Measurements from ENCODE around the gene DICER1.

Gene DICER1

GRCh38 chr14:95185033-95185766 is 27.9 kb upstream of the DICER1 start:
- no peaks in the 10 kb centered on the region for H3K9me3 ChIP-seq (ENCODE audit: insufficient read depth, low read length, severe bottlenecking)
- H3K27ac ChIP-seq (ENCODE audit: low read length): no peak overlapping the region

DNA sequence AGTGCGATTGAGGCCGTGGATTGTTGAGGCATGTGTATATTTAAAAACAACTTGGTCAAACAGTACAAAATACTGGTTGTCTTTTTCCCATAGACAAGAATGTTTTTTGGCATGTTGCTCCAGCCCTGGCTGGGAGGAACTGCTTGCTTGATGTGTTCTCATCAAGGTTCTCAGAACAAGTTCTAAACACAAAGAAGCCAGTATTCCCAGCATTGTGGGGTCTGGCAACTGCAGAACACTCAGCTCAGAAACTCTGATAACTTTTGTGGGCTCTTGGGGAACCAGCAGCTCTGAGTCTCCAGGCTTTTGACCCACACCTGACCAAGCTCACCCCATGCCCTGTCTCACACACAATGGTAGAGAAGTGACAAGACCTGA is 27.1 kb upstream of the DICER1 start:
- Histone ChIP-seq H3K4me1 (ENCODE audit: insufficient read depth, low read length) (no peaks in the 10 kb centered on the region), H4K20me1 (ENCODE audit: insufficient read depth, low read length) (no peaks in the 10 kb centered on the region), H2AFZ (ENCODE audit: low read depth, low read length) (no peak overlapping the region), H3K9me3 (ENCODE audit: insufficient read depth, low read length, severe bottlenecking) (no peaks in the 10 kb centered on the region), H3K9ac (ENCODE audit: low read depth, low read length) (no peak overlapping the region), H3K27me3 (ENCODE audit: insufficient read depth, low read length, poor library complexity) (no peaks in the 10 kb centered on the region), H3K36me3 (ENCODE audit: insufficient read depth, low read length) (no peaks in the 10 kb centered on the region), H3K4me2 (ENCODE audit: insufficient read depth, low read length) (no peak overlapping the region), H3K27ac (ENCODE audit: low read length) (no peak overlapping the region), H3K4me3 (ENCODE audit: low read depth in 1 of 2, low read length in 2 of 2) (no peak overlapping the region), H3K79me2 (ENCODE audit: insufficient read depth, low read length) (no peaks in the 10 kb centered on the region)
- DNase-seq: no peak
- no peak for TF ChIP-seq EZH2 (IDR thresholded peaks at IDR 0.05; ENCODE audit: borderline replicate concordance, low read depth, low read length, severe bottlenecking)
- TF ChIP-seq, protein P1, sequence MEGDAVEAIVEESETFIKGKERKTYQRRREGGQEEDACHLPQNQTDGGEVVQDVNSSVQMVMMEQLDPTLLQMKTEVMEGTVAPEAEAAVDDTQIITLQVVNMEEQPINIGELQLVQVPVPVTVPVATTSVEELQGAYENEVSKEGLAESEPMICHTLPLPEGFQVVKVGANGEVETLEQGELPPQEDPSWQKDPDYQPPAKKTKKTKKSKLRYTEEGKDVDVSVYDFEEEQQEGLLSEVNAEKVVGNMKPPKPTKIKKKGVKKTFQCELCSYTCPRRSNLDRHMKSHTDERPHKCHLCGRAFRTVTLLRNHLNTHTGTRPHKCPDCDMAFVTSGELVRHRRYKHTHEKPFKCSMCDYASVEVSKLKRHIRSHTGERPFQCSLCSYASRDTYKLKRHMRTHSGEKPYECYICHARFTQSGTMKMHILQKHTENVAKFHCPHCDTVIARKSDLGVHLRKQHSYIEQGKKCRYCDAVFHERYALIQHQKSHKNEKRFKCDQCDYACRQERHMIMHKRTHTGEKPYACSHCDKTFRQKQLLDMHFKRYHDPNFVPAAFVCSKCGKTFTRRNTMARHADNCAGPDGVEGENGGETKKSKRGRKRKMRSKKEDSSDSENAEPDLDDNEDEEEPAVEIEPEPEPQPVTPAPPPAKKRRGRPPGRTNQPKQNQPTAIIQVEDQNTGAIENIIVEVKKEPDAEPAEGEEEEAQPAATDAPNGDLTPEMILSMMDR (IDR thresholded peaks at IDR 0.05; ENCODE audit: borderline replicate concordance, extremely low read depth, low read length, poor library complexity, severe bottlenecking): no peak
- no peak for ATAC-seq (ENCODE audit: insufficient read depth, low read depth)

More at GRCh38 chr14:95185033-95185766, 27.9 kb upstream of the DICER1 start:
- Histone ChIP-seq H3K4me3 (ENCODE audit: low read depth in 1 of 2, low read length in 2 of 2) (no peak overlapping the region), H3K27me3 (ENCODE audit: insufficient read depth, low read length, poor library complexity) (no peaks in the 10 kb centered on the region), H3K36me3 (ENCODE audit: insufficient read depth, low read length) (no peaks in the 10 kb centered on the region), H3K79me2 (ENCODE audit: insufficient read depth, low read length) (no peaks in the 10 kb centered on the region), H3K4me2 (ENCODE audit: insufficient read depth, low read length) (no peak overlapping the region), H3K4me1 (ENCODE audit: insufficient read depth, low read length) (no peaks in the 10 kb centered on the region), H4K20me1 (ENCODE audit: insufficient read depth, low read length) (no peaks in the 10 kb centered on the region), H3K9ac (ENCODE audit: low read depth, low read length) (no peak overlapping the region), H2AFZ (ENCODE audit: low read depth, low read length) (no peak overlapping the region)
- no peak for ATAC-seq (ENCODE audit: insufficient read depth, low read depth)
- no peak for DNase-seq
- TF ChIP-seq EZH2 (IDR thresholded peaks at IDR 0.05; ENCODE audit: borderline replicate concordance, low read depth, low read length, severe bottlenecking): no peak
- TF ChIP-seq, protein P1 (IDR thresholded peaks at IDR 0.05; ENCODE audit: borderline replicate concordance, extremely low read depth, low read length, poor library complexity, severe bottlenecking): no peak

DNA sequence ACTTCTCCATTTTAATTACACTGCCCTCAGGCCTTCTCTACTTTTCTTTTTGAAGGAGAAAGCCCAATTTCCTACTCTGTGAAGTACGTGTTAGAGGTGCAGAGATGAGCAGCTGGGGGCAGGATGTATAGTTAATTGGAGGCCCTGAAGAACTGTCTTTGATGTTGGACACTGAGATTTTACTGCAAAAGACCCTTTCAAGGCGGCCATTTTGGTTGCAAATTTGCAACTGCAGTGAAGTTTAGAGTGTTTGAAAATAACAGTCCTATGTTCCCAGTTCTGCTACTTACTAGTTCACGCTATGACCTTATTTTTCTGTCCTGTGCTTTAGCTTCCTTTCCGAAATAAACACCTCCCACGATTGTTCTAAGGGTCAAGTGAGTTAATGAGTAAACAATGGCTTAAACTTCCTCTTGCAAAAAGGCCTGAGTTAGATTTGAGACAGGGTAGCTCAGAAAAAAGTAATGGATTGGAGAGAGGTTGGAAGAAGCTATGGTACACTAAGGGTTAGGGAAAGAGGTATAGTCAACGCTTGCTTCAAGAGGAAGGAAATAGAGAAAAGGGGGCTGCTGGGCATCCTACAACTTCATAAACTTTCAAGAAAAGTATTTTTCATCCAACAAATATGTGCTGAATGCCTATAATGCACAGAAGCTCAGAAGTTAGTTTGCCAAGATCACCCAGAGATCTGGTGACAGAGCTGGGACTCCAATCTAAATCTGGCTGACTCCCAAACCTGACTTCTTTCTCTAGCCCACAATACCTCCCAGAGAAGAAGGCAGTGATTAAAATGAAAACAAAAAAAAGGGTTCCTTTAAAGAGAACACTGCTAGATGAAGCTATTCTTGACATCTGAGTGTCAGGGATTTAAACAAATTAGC is 26.4 kb upstream of the DICER1 start:
- TF ChIP-seq, protein P1 (IDR thresholded peaks at IDR 0.05; ENCODE audit: borderline replicate concordance, extremely low read depth, low read length, poor library complexity, severe bottlenecking): no peak
- H3K79me2 ChIP-seq (ENCODE audit: insufficient read depth, low read length): no peaks in the 10 kb centered on the region
- ATAC-seq (ENCODE audit: insufficient read depth, low read depth): no peak
- no peak overlapping the region for H3K27ac ChIP-seq (ENCODE audit: low read length)
- no peak overlapping the region for H2AFZ ChIP-seq (ENCODE audit: low read depth, low read length)
- H3K27me3 ChIP-seq (ENCODE audit: insufficient read depth, low read length, poor library complexity): no peaks in the 10 kb centered on the region
- no peak overlapping the region for H3K4me2 ChIP-seq (ENCODE audit: insufficient read depth, low read length)
- no peak for DNase-seq
- H3K36me3 ChIP-seq (ENCODE audit: insufficient read depth, low read length): no peaks in the 10 kb centered on the region
- H3K9ac ChIP-seq (ENCODE audit: low read depth, low read length): no peak overlapping the region
- H3K4me1 ChIP-seq (ENCODE audit: insufficient read depth, low read length): no peaks in the 10 kb centered on the region
- no peaks in the 10 kb centered on the region for H3K9me3 ChIP-seq (ENCODE audit: insufficient read depth, low read length, severe bottlenecking)
- no peaks in the 10 kb centered on the region for H4K20me1 ChIP-seq (ENCODE audit: insufficient read depth, low read length)
- no peak overlapping the region for H3K4me3 ChIP-seq (ENCODE audit: low read depth in 1 of 2, low read length in 2 of 2)

Data from DND-41 (cell line).